Activated naive CD8-positive, alpha-beta T cell treated with anti-CD3 and anti-CD28 coated beads, Interleukin-2, amount 10 ng/mL, durations not matched to agents 7 days and 5 days (primary cell): ENCODE data around the gene PRIMPOL. TPM values are rescaled to one million over a fixed set of nuclear protein-coding genes. Genes with fewer than 3 reads are reported as not detected.
"Not testable (repeated sequence)": the region's sequence is repeated elsewhere in the genome, so short reads cannot be mapped to it uniquely, and the experiment has no call there.

ENCODE experiments used
- ATAC-seq: fragments of 150-1000 bp; cut with Tn5 transposase; one replicate; pipeline ENCODE4 v1.10.0; 2021; ENCODE audit warnings: low read depth, moderate library complexity
- POLR2A ChIA-PET: fragments of 350-600 bp; sonication (Branson Sonifier 250); formaldehyde crosslinking; loops from one replicate; lab custom pipeline; 2021; ENCODE audit warnings: antibody characterized with exemption; lab: Charles Lee
- DNase-seq: peaks from one replicate; pipeline ENCODE4 v3.0.0; 2021
- H3K27ac Mint-ChIP-seq: one replicate; pipeline ENCODE4 v1.8.0; 2022; ENCODE audit warnings: mild to moderate bottlenecking, mixed read lengths
- H3K27me3 Mint-ChIP-seq: one replicate; pipeline ENCODE4 v1.8.0; 2022; ENCODE audit warnings: mild to moderate bottlenecking, moderate library complexity, mixed read lengths
- H3K36me3 Mint-ChIP-seq: one replicate; pipeline ENCODE4 v1.8.0; 2021; ENCODE audit warnings: mild to moderate bottlenecking, mixed read lengths
- H3K4me1 Mint-ChIP-seq: one replicate; pipeline ENCODE4 v1.8.0; 2021; ENCODE audit warnings: mixed read lengths
- H3K4me3 Mint-ChIP-seq: one replicate; pipeline ENCODE4 v1.8.0; 2022; ENCODE audit warnings: mild to moderate bottlenecking, moderate library complexity, mixed read lengths
- H3K9me3 Mint-ChIP-seq: one replicate; pipeline ENCODE4 v1.8.0; 2021; ENCODE audit warnings: mixed read lengths
- total RNA-seq, 2 experiments: library from RNA; stranded (reverse); gene quantifications; one replicate each; pipeline ENCODE4 v1.2.3, GENCODE V29; 2021

Gene PRIMPOL
- total RNA-seq, 2 experiments from 2014 or later: 22.5 to 25.0 TPM

GRCh38 chr4:184645904-184646610, 3.5 kb upstream of the PRIMPOL start:
- POLR2A ChIA-PET: interaction anchor here (1.0 to 2.6 kb wide), 4 partner anchors 13 to 171 kb away, joined by 3 to 8 read pairs (median 6); partner anchors contain the start of genes CENPU and IRF2
- peaks cover 62% of the 10 kb centered on the region for H3K4me1 Mint-ChIP-seq
- H3K9me3 Mint-ChIP-seq: no peaks in the 10 kb centered on the region
- no peaks in the 10 kb centered on the region for H3K27me3 Mint-ChIP-seq
- peak overlapping the region; percentile 17 for H3K27ac Mint-ChIP-seq
- DNase-seq (no peak), ATAC-seq (no peak)
- H3K4me3 Mint-ChIP-seq: peak overlapping the region; percentile 98
- peaks cover 36% of the 10 kb centered on the region for H3K36me3 Mint-ChIP-seq

- no peaks in the 10 kb centered on the region for H3K27me3 Mint-ChIP-seq
- DNase-seq (no peak), ATAC-seq (no peak)
- peak overlapping the region; percentile 96 for H3K27ac Mint-ChIP-seq
- peaks cover 59% of the 10 kb centered on the region for H3K4me1 Mint-ChIP-seq
- POLR2A ChIA-PET: interaction anchor here (0.6 to 3.5 kb wide), 8 partner anchors 14 to 384 kb away, joined by 3 to 48 read pairs (median 4); partner anchors contain the start of genes CENPU and IRF2
- peaks cover 28% of the 10 kb centered on the region for H3K36me3 Mint-ChIP-seq
- H3K9me3 Mint-ChIP-seq: no peaks in the 10 kb centered on the region
- H3K4me3 Mint-ChIP-seq: peak overlapping the region; percentile 98
Measured at GRCh38 chr4:184647266-184648053, 2.1 kb upstream of the PRIMPOL start.

GRCh38 chr4:184648054-184648312, 1.6 kb upstream of the PRIMPOL start:
- peaks cover 30% of the 10 kb centered on the region for H3K36me3 Mint-ChIP-seq
- H3K4me1 Mint-ChIP-seq: peaks cover 59% of the 10 kb centered on the region
- peak overlapping the region; percentile 96 for H3K27ac Mint-ChIP-seq
- POLR2A ChIA-PET: interaction anchor here (0.6 to 3.5 kb wide), 11 partner anchors 12 to 1144 kb away, joined by 3 to 48 read pairs (median 4); partner anchors contain the start of gene CENPU
- no peaks in the 10 kb centered on the region for H3K27me3 Mint-ChIP-seq
- no peak for ATAC-seq
- peak overlapping the region; percentile 98 for H3K4me3 Mint-ChIP-seq
- H3K9me3 Mint-ChIP-seq: no peaks in the 10 kb centered on the region
- DNase-seq: no peak

- H3K9me3 Mint-ChIP-seq: no peaks in the 10 kb centered on the region
- peak overlapping the region; percentile 98 for H3K4me3 Mint-ChIP-seq
- ATAC-seq (peak; percentile 15), DNase-seq (peak; percentile 73)
- peaks cover 30% of the 10 kb centered on the region for H3K36me3 Mint-ChIP-seq
- H3K27ac Mint-ChIP-seq: peak overlapping the region; percentile 96
- POLR2A ChIA-PET: interaction anchor here (0.6 to 3.5 kb wide), 15 partner anchors 13 to 1145 kb away, joined by 3 to 48 read pairs (median 6); partner anchors contain the start of genes CENPU and IRF2
- H3K27me3 Mint-ChIP-seq: no peaks in the 10 kb centered on the region
- peaks cover 59% of the 10 kb centered on the region for H3K4me1 Mint-ChIP-seq
Measured at GRCh38 chr4:184648313-184649025, 1.1 kb upstream of the PRIMPOL start.

GRCh38 chr4:184649971-184650855, 675 bp downstream of the PRIMPOL start:
- DNase-seq: no peak
- Mint-ChIP-seq H3K27ac (peak overlapping the region; percentile 94), H3K9me3 (no peaks in the 10 kb centered on the region), H3K4me1 (peaks cover 44% of the 10 kb centered on the region), H3K4me3 (peak overlapping the region; percentile 96), H3K36me3 (peaks cover 26% of the 10 kb centered on the region), H3K27me3 (no peaks in the 10 kb centered on the region)
- POLR2A ChIA-PET: interaction anchor here (0.9 to 3.5 kb wide), 19 partner anchors 9 to 413 kb away, joined by 3 to 48 read pairs (median 6); partner anchors contain the start of genes CENPU and IRF2
- ATAC-seq: no peak

- DNase-seq (no peak), ATAC-seq (no peak)
- H3K4me3 Mint-ChIP-seq: no peak overlapping the region
- peaks cover 28% of the 10 kb centered on the region for H3K4me1 Mint-ChIP-seq
- peaks cover 24% of the 10 kb centered on the region for H3K36me3 Mint-ChIP-seq
- no peaks in the 10 kb centered on the region for H3K27me3 Mint-ChIP-seq
- POLR2A ChIA-PET: no interaction called here
- no peaks in the 10 kb centered on the region for H3K9me3 Mint-ChIP-seq
- no peak overlapping the region for H3K27ac Mint-ChIP-seq
Measured at GRCh38 chr4:184651899-184652298, 2.4 kb downstream of the PRIMPOL start.

- H3K27ac Mint-ChIP-seq, POLR2A ChIA-PET, DNase-seq, H3K4me3 Mint-ChIP-seq, H3K27me3 Mint-ChIP-seq, H3K9me3 Mint-ChIP-seq, ATAC-seq: not testable (repeated sequence)
- H3K36me3 Mint-ChIP-seq: peaks cover 19% of the 10 kb centered on the region
- peaks cover 22% of the 10 kb centered on the region for H3K4me1 Mint-ChIP-seq
Measured at GRCh38 chr4:184652681-184653080, 3.1 kb downstream of the PRIMPOL start.

- Mint-ChIP-seq H3K36me3 (peaks cover 14% of the 10 kb centered on the region), H3K4me1 (peaks cover 17% of the 10 kb centered on the region), H3K27ac (no peak overlapping the region), H3K27me3 (no peaks in the 10 kb centered on the region), H3K9me3 (no peaks in the 10 kb centered on the region), H3K4me3 (no peak overlapping the region)
- POLR2A ChIA-PET: interaction anchor here (1.5 kb wide), 1 partner anchor 81 kb away, joined by 4 read pairs; the partner anchor contains the start of gene CENPU
- DNase-seq (no peak), ATAC-seq (no peak)
Measured at GRCh38 chr4:184653650-184654049, 4.1 kb downstream of the PRIMPOL start.

GRCh38 chr4:184655889-184656869, 6.6 kb downstream of the PRIMPOL start:
- no peak for ATAC-seq
- Mint-ChIP-seq H3K36me3 (peaks cover 18% of the 10 kb centered on the region), H3K27me3 (no peaks in the 10 kb centered on the region), H3K27ac (no peak overlapping the region), H3K4me3 (no peak overlapping the region), H3K9me3 (no peaks in the 10 kb centered on the region), H3K4me1 (peaks cover 6% of the 10 kb centered on the region)
- POLR2A ChIA-PET: no interaction called here
- DNase-seq: no peak

GRCh38 chr4:184657144-184657543, 7.6 kb downstream of the PRIMPOL start:
- ATAC-seq (no peak), DNase-seq (no peak)
- peaks cover 3% of the 10 kb centered on the region for H3K4me1 Mint-ChIP-seq
- POLR2A ChIA-PET: no interaction called here
- H3K27ac Mint-ChIP-seq: no peak overlapping the region
- no peaks in the 10 kb centered on the region for H3K27me3 Mint-ChIP-seq
- peaks cover 20% of the 10 kb centered on the region for H3K36me3 Mint-ChIP-seq
- H3K9me3 Mint-ChIP-seq: no peaks in the 10 kb centered on the region
- H3K4me3 Mint-ChIP-seq: no peak overlapping the region

- DNase-seq, POLR2A ChIA-PET, H3K27ac Mint-ChIP-seq, H3K4me1 Mint-ChIP-seq, H3K9me3 Mint-ChIP-seq, H3K4me3 Mint-ChIP-seq, ATAC-seq, H3K27me3 Mint-ChIP-seq: not testable (repeated sequence)
- peaks cover 19% of the 10 kb centered on the region for H3K36me3 Mint-ChIP-seq
Measured at GRCh38 chr4:184657820-184658219, 8.3 kb downstream of the PRIMPOL start.
